H1 (cell line): ENCODE data around the gene DPF3. TPM values are rescaled to one million over a fixed set of nuclear protein-coding genes. Genes with fewer than 3 reads are reported as not detected.
A peak's percentile ranks its signal among the peaks of the same experiment; 100 is the strongest.

ENCODE experiments used
- CTCF ChIA-PET: fragments of 300-600 bp; sonication (Branson Sonifier 250); formaldehyde crosslinking; loops from one replicate; lab custom pipeline; 2021; ENCODE audit not compliant: partially characterized antibody; lab: Charles Lee
- POLR2A ChIA-PET: fragments of 300-600 bp; sonication (Branson Sonifier 250); formaldehyde crosslinking; loops from one replicate; lab custom pipeline; 2021; ENCODE audit warnings: inconsistent platforms; ENCODE audit not compliant: partially characterized antibody; lab: Charles Lee
- DNase-seq, 2 experiments: peaks; one replicate each; pipeline versions ENCODE4 v3.0.0 to v3.0.0-alpha.2; 2010 to 2022; ENCODE audit warnings: low spot score in 2 of 2, low read depth in 1 of 2, mixed read lengths in 1 of 2
- FAIRE-seq: peaks from 2 replicates; lab custom pipeline; 2011; peaks lifted over from hg19 to GRCh38; lab: Jason Lieb, UNC
- H2AFZ ChIP-seq: 2 replicates; pipeline ENCODE4 v1.8.1; 2012; ENCODE audit warnings: low read length, inconsistent platforms
- H2AK5ac ChIP-seq: 2 replicates; pipeline ENCODE4 v1.6.1; 2013; ENCODE audit warnings: low read depth, low read length
- H2BK120ac ChIP-seq: replicated peaks from 2 replicates; pipeline ENCODE3; 2013; ENCODE audit warnings: low read depth, low read length, inconsistent platforms
- H2BK12ac ChIP-seq: 2 replicates; pipeline ENCODE4 v1.6.1; 2013; ENCODE audit warnings: low read depth, low read length
- H2BK15ac ChIP-seq: 2 replicates; pipeline ENCODE4 v1.6.1; 2013; ENCODE audit warnings: low read length
- H2BK20ac ChIP-seq: 2 replicates; pipeline ENCODE4 v1.6.1; 2013; ENCODE audit warnings: low read length
- H2BK5ac ChIP-seq: 2 replicates; pipeline ENCODE4 v1.6.1; 2013; ENCODE audit warnings: low read depth, low read length
- H3K14ac ChIP-seq: 2 replicates; pipeline ENCODE4 v1.6.1; 2013; ENCODE audit warnings: inconsistent platforms; ENCODE audit not compliant: insufficient read length
- H3K18ac ChIP-seq: 2 replicates; pipeline ENCODE4 v1.6.1; 2013; ENCODE audit warnings: low read length; ENCODE audit errors: extremely low read depth
- H3K23ac ChIP-seq: 2 replicates; pipeline ENCODE4 v1.6.1; 2013; ENCODE audit warnings: inconsistent platforms; ENCODE audit not compliant: insufficient read length
- H3K23me2 ChIP-seq: 2 replicates; pipeline ENCODE4 v1.6.1; 2013; ENCODE audit warnings: low read depth, low read length
- H3K27ac ChIP-seq: 2 replicates; pipeline ENCODE4 v1.6.1; 2011; ENCODE audit warnings: low read depth, low read length, inconsistent platforms
- H3K27me3 ChIP-seq, 4 experiments: replicated peaks in 1 of 4; 1 replicate in 1 of 4; 2 replicates in 3 of 4; pipeline versions ENCODE4 v1.6.1 to v1.8.1; 2011 to 2013; ENCODE audit warnings: low read length in 3 of 4, mild to moderate bottlenecking in 3 of 4, inconsistent platforms in 2 of 4, mixed read lengths in 2 of 4, moderate library complexity in 1 of 4; ENCODE audit not compliant: control insufficient read depth in 3 of 4, insufficient read depth in 3 of 4; ENCODE audit errors: extremely low read depth in 1 of 4
- H3K36me3 ChIP-seq, 4 experiments: 2 replicates each; pipeline versions ENCODE4 v1.6.1 to v1.8.1; 2011 to 2013; ENCODE audit warnings: mild to moderate bottlenecking in 4 of 4, low read length in 3 of 4, moderate library complexity in 2 of 4, control low read depth in 1 of 4, inconsistent platforms in 1 of 4; ENCODE audit not compliant: insufficient read depth in 4 of 4, control insufficient read depth in 2 of 4
- H3K4ac ChIP-seq: replicated peaks from 2 replicates; pipeline ENCODE3; 2013; ENCODE audit warnings: low read length, low read depth, mixed read lengths, inconsistent platforms; ENCODE audit not compliant: insufficient read length
- H3K4me1 ChIP-seq, 4 experiments: replicated peaks in 1 of 4; 1 replicate in 1 of 4; 2 replicates in 3 of 4; pipeline versions ENCODE4 v1.6.1 to v1.8.1; 2011 to 2013; ENCODE audit warnings: low read length in 3 of 4, inconsistent platforms in 2 of 4, mixed read lengths in 1 of 4; ENCODE audit not compliant: insufficient read depth in 4 of 4, control insufficient read depth in 3 of 4
- H3K4me2 ChIP-seq, 2 experiments: 2 replicates each; pipeline versions ENCODE4 v1.6.1 to v1.8.1; 2011 to 2013; ENCODE audit warnings: low read depth in 2 of 2, low read length in 2 of 2, control low read depth in 1 of 2, inconsistent platforms in 1 of 2, mild to moderate bottlenecking in 1 of 2; ENCODE audit not compliant: insufficient read depth in 1 of 2
- H3K4me3 ChIP-seq, 4 experiments: fragments of 200-600, 300-600 bp in 1 of 4; sonication (generic), shearing (Covaris generic), sonication (Bioruptor Twin) in 1 of 4; 2 replicates each; pipeline versions ENCODE4 v1.5.1 to v1.8.1; 2011 to 2016; ENCODE audit warnings: low read length in 4 of 4, low read depth in 3 of 4, control low read depth in 2 of 4, inconsistent platforms in 2 of 4, mild to moderate bottlenecking in 2 of 4, mixed read lengths in 1 of 4, moderate library complexity in 1 of 4; ENCODE audit not compliant: insufficient read depth in 2 of 4; ENCODE audit errors: extremely low read depth in 1 of 4
- H3K56ac ChIP-seq: replicated peaks from 2 replicates; pipeline ENCODE3; 2013; ENCODE audit warnings: low read depth, mild to moderate bottlenecking, mixed read lengths, low read length, inconsistent platforms; ENCODE audit not compliant: insufficient read length
- H3K79me1 ChIP-seq: 2 replicates; pipeline ENCODE4 v1.6.1; 2013; ENCODE audit warnings: low read depth, low read length, control low read depth
- H3K79me2 ChIP-seq, 2 experiments: 2 replicates each; pipeline versions ENCODE4 v1.6.1 to v1.8.1; 2012 to 2013; ENCODE audit warnings: low read length in 2 of 2, mild to moderate bottlenecking in 2 of 2, inconsistent platforms in 1 of 2; ENCODE audit not compliant: insufficient read depth in 2 of 2, control insufficient read depth in 1 of 2
- H3K9ac ChIP-seq, 4 experiments: replicated peaks in 1 of 4; 1 replicate in 1 of 4; 2 replicates in 3 of 4; pipeline versions ENCODE4 v1.6.1 to v1.8.1; 2011 to 2013; ENCODE audit warnings: low read depth in 3 of 4, low read length in 3 of 4, control low read depth in 2 of 4, mild to moderate bottlenecking in 2 of 4, moderate library complexity in 2 of 4, inconsistent platforms in 1 of 4; ENCODE audit errors: extremely low read depth in 1 of 4
- H3K9me3 ChIP-seq, 2 experiments: 2 replicates each; pipeline versions ENCODE4 v1.6.1 to v1.8.1; 2012 to 2013; ENCODE audit warnings: mild to moderate bottlenecking in 2 of 2, moderate library complexity in 2 of 2, control low read depth in 1 of 2, inconsistent platforms in 1 of 2, low read depth in 1 of 2, low read length in 1 of 2, mixed read lengths in 1 of 2; ENCODE audit not compliant: insufficient read depth in 2 of 2
- H4K20me1 ChIP-seq, 2 experiments: replicated peaks in 1 of 2; 2 replicates each; pipeline versions ENCODE3 to v1.8.1; 2011 to 2013; ENCODE audit warnings: inconsistent platforms in 2 of 2, low read length in 2 of 2, mild to moderate bottlenecking in 1 of 2; ENCODE audit not compliant: insufficient read depth in 2 of 2, control insufficient read depth in 1 of 2
- H4K5ac ChIP-seq: 2 replicates; pipeline ENCODE4 v1.6.1; 2013; ENCODE audit warnings: low read length, low read depth, mixed read lengths, inconsistent platforms; ENCODE audit not compliant: insufficient read length
- H4K8ac ChIP-seq: 2 replicates; pipeline ENCODE4 v1.8.0; 2013; ENCODE audit warnings: mild to moderate bottlenecking, moderate library complexity, low read length, inconsistent platforms; ENCODE audit not compliant: insufficient read depth; ENCODE audit errors: extremely low read depth
- H4K91ac ChIP-seq: replicated peaks from 2 replicates; pipeline ENCODE3; 2013; ENCODE audit warnings: low read length, mixed read lengths, inconsistent platforms; ENCODE audit not compliant: insufficient read length
- KDM1A ChIP-seq: fragments of 200-600, 300-600 bp; sonication (generic); IDR thresholded peaks from 2 replicates; pipeline ENCODE4 v1.7.1; 2016; ENCODE audit warnings: mild to moderate bottlenecking, low read length, borderline replicate concordance
- WGBS, 2 experiments: shearing (Covaris generic) in 1 of 2; methylation state at CpG; one replicate each; pipeline versions ENCODE4 v1.1.6 to v1.1.7; 2013 to 2015; ENCODE audit warnings: low lambda C conversion rate in 2 of 2, mixed read lengths in 2 of 2, inconsistent platforms in 1 of 2, low coverage in 1 of 2, missing lambda C conversion rate in 1 of 2; ENCODE audit not compliant: insufficient replicate concordance in 2 of 2, insufficient coverage in 1 of 2, insufficient read length in 1 of 2; ENCODE audit errors: extremely low coverage in 1 of 2, missing lambda C conversion rate in 1 of 2; 5-methylcytosine and 5-hydroxymethylcytosine counted together
- polyA plus RNA-seq, 7 experiments: library from polyadenylated mRNA; depleted of rRNA in 3 of 7; stranded (reverse) in 5 of 7; unstranded in 2 of 7; fragments of >200 nt in 5 of 7; fragments of 200-250 nt in 2 of 7; gene quantifications; 1 replicate in 5 of 7; 2 replicates in 1 of 7; 4 replicates in 1 of 7; pipeline versions ENCODE4 v1.2.1 to v1.2.3, GENCODE V29; 2011 to 2013; ENCODE audit warnings: missing spikeins in 2 of 7, mixed read lengths in 2 of 7
- total RNA-seq: library from RNA; stranded (reverse); fragmentation: NEBNext Ultra II Directional; extraction: Animal tissue kit (Norgen Biotek cat#: 25700); gene quantifications from 2 replicates; pipeline ENCODE4 v1.2.1, GENCODE V29; 2021
- TF ChIP-seq, protein P1 (sequence below): IDR thresholded peaks from 2 replicates; pipeline ENCODE4 v1.6.1; 2012; ENCODE audit warnings: inconsistent platforms

DPF3 gene
- total and polyA plus RNA-seq, 2 of the 8 experiments (the other 6 are each of a cell fraction or from before 2014, with no cell fraction given): 0.19 TPM; not detected in 1

DNA sequence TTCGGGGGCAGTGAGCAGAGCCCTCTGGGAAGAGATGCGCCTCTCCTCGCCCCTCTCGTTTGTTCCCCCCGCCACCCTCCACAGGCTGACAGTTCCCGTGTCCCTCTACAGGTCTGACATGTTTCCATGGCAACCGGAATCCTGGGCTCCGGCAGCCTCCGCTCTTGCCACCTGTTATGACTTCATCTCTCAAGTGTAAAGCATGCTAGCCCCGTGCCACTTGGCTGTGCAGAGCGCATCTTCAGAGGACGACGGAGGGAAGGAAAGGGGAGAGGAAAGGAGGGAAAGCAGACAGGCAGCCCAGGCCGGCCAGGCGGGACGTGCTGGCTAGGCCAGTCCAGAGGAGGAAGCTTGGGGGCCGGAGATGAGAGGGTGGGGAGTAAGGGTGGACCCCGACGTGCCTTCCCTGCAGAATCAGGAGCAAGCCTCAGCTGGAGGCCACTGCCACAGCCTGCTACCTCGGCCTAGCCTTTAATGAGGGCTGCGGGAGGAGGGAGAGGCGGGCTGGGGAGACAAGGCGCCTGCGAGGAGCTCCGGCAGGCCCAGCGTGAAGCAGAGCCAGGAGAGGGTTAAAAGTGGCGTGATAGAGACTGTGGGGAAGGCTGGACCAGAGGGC lies 214.3 kb downstream of the DPF3 start:
- 71% methylated on average over 22 of the region's 27 CpGs; no CpG with 5 or more reads in 1 of the 2 experiments for WGBS, 2 experiments
- H3K79me1 ChIP-seq: no peaks in the 10 kb centered on the region
- H3K18ac ChIP-seq: no peak overlapping the region
- H3K4me2 ChIP-seq: no peak overlapping the region
- no peak overlapping the region for H3K56ac ChIP-seq
- H4K20me1 ChIP-seq: no peaks in the 10 kb centered on the region
- no peak overlapping the region for H3K23ac ChIP-seq
- H3K27me3 ChIP-seq: no peaks in the 10 kb centered on the region
- TF ChIP-seq, protein P1, sequence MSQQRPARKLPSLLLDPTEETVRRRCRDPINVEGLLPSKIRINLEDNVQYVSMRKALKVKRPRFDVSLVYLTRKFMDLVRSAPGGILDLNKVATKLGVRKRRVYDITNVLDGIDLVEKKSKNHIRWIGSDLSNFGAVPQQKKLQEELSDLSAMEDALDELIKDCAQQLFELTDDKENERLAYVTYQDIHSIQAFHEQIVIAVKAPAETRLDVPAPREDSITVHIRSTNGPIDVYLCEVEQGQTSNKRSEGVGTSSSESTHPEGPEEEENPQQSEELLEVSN: peak; percentile 57; the same call in 1 of the 2 replicates
- no peak for TF ChIP-seq KDM1A
- no peak overlapping the region for H2BK12ac ChIP-seq
- no peaks in the 10 kb centered on the region for H3K9me3 ChIP-seq
- peaks cover 0 to 7% (median 1%) of the 10 kb centered on the region in 4 experiments; a peak in 2 of 7 replicates for H3K4me1 ChIP-seq
- H3K79me2 ChIP-seq: no peaks in the 10 kb centered on the region
- H2BK20ac ChIP-seq: no peak overlapping the region
- DNase-seq (no peak), FAIRE-seq (no peak)
- H2AFZ ChIP-seq: no peak overlapping the region
- ChIA-PET CTCF (interaction anchor here (0.6 to 1.6 kb wide), 2 partner anchors 62 to 518 kb away, joined by 3 to 4 read pairs; no protein-coding TSS in a partner anchor), POLR2A (interaction anchor here (1.4 kb wide), 1 partner anchor 9 kb away, joined by 3 read pairs; no protein-coding TSS in a partner anchor)
- no peak overlapping the region; the same call in 1 of the 2 replicates for H4K8ac ChIP-seq
- H2AK5ac ChIP-seq: no peak overlapping the region
- H3K36me3 ChIP-seq: no peaks in the 10 kb centered on the region
- no peak overlapping the region for H3K14ac ChIP-seq
- H2BK120ac ChIP-seq: no peak overlapping the region
- no peak overlapping the region for H2BK15ac ChIP-seq
- no peak overlapping the region for H4K5ac ChIP-seq
- no peak overlapping the region for H4K91ac ChIP-seq
- no peak overlapping the region for H3K27ac ChIP-seq
- H3K9ac ChIP-seq: no peak overlapping the region
- H3K23me2 ChIP-seq: no peaks in the 10 kb centered on the region
- no peak overlapping the region for H2BK5ac ChIP-seq
- H3K4ac ChIP-seq: no peak overlapping the region
- H3K4me3 ChIP-seq: no peak overlapping the region
